NCI-H2029 treated with DMSO at 0.1 percent for 48 hours (cell line): Measurements from ENCODE around the gene ZBTB32.
"Not testable (repeated sequence)": the region's sequence is repeated elsewhere in the genome, so short reads cannot be mapped to it uniquely, and the experiment has no call there.

Source experiments
- DNase-seq: peaks from one replicate; lab custom pipeline; 2025; lab: John Stamatoyannopoulos, UW

ZBTB32 gene, protein sequence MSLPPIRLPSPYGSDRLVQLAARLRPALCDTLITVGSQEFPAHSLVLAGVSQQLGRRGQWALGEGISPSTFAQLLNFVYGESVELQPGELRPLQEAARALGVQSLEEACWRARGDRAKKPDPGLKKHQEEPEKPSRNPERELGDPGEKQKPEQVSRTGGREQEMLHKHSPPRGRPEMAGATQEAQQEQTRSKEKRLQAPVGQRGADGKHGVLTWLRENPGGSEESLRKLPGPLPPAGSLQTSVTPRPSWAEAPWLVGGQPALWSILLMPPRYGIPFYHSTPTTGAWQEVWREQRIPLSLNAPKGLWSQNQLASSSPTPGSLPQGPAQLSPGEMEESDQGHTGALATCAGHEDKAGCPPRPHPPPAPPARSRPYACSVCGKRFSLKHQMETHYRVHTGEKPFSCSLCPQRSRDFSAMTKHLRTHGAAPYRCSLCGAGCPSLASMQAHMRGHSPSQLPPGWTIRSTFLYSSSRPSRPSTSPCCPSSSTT

DNA sequence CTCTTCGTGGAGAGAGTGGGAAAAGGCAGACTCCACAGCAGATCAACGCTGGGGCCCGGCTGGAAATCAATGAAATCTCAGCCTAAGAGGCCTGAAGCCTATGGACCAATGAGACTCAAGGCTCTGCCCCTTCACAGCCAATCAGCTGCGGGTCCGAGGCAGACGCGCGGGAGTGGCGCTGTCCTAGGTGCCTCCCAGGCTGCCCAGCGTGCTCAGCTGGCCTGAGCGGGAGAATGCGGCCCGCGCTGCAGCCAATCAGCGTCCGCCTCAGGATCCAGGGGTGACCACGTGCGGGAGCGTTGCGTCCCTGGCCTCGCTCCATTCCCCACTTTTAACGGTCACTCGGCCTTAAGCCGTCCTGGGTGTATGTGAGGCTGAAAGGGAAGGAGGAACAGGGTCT, at the start of gene ZBTB32:
TSS of gene ZBTB32 (plus strand) at position 341 of the 400 bp plus-strand sequence. CDS start 10,069 bp downstream, outside the sequence.
- no peak for DNase-seq

- not testable (repeated sequence) for DNase-seq
These were observed 49.5 kb upstream of the ZBTB32 start for GRCh38 chr19:35654828-35655227.

GRCh38 chr19:35655600-35655999, 48.8 kb upstream of the ZBTB32 start:
- DNase-seq: no peak

GRCh38 chr19:35656700-35657099, 47.7 kb upstream of the ZBTB32 start:
- no peak for DNase-seq

DNA sequence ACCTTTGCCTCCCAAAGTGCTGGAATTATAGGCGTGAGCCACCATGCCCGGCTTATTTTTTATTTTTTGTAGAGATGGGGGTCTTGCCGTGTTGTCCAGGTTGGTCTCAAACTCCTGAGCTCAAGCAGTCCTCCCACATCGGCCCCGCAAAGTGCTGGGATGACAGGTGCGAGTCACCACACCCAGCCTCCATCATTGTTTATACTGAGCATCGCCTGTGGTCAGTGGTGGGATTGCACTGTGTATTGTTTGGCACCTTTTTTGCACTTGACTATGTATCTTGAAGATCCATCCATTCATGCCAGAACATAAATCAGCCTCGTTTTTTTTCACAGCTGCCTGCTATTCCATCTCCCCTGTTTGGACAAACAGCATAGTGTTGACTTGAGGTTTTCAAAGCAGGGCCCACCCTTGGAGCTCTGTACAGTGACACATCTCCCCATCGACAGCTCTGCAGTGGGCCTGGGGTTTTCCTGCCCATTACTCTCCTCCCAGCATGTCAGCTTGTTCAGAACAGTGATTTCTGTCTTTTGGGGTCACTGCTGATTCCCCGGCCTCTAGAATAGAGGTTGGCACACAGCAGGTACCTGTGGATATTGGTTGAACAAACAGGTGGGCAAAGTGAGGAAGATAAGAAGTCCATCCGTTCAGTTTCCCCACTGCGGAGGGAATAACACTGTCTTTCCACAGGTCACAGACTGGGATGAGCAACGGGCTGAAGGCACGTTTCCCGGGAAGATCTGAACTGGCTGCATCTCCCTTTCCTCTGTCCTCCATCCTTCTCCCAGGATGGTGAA, 46.3 kb upstream of the ZBTB32 start:
- no peak for DNase-seq

- no peak for DNase-seq
These were observed 42.4 kb upstream of the ZBTB32 start for GRCh38 chr19:35661995-35662340.

GRCh38 chr19:35663981-35664380, 40.4 kb upstream of the ZBTB32 start:
- DNase-seq: no peak

- no peak for DNase-seq
These were observed 39.2 kb upstream of the ZBTB32 start for GRCh38 chr19:35665157-35665556.

DNA sequence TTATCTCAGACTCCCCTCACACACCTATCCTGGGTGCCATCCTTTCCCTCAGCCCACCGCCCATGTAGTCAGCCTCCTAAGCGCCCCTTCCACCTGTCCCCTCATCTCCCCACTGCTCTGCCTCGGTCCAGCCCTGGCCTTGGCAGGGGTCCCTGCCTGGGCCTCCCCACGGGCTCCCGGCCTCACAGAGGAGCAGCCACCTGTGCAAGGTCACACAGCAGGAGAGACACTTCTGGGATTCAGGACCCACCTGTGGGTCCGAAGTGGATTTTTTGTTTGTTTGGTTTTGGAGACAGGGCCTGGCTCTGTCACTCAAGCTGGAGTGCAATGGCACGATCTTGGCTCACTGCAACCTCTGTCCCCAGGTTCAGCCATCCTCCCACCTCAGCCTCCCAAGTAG, 38.8 kb upstream of the ZBTB32 start:
- no peak for DNase-seq

GRCh38 chr19:35666251-35666913, 38.0 kb upstream of the ZBTB32 start, which contains the start of gene UPK1A:
TSS of gene UPK1A (plus strand) at chr19:35666517. CDS start at chr19:35666813, 296 bp downstream.
- no peak for DNase-seq

DNA sequence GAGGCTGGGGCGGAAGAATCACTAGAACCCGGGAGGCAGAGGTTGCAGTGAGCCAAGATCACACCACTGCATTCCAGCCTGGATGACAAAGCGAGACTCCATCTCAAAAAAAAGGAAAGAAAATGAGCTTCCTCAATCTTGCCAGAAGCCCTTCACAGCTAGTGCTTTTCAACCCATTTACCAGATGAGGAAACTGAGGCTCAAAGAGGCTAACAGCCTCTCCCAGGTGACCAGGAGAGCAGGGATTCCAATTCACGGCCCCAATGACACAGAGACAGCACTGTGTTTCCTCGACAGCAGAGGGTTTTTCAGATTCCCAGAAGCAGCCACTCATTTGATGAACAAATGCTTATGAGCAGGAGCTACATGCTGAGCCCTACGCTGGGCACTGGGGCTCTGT, 34.8 kb upstream of the ZBTB32 start:
- no peak for DNase-seq

DNA sequence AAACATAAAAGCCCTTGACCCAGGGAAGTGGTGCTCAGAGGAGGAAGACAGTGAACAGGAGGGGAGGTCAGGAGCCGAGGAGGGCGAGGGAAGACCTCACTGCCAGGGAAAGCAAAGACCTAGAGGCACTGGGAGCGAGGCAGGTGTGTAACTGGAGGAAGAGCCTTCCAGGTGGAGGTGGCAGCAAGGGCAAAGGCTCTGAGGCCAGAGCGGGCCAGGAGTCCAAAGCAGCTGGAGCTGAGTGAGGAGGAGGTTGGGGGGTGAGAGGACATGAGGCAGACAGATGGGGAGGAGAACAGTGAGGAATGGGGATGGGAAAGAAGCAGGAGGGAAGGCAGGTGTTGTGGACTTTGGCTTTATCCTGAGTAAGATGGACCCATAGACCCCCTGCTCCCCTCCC, 34.4 kb upstream of the ZBTB32 start:
- DNase-seq: no peak

- no peak for DNase-seq
These were observed 33.7 kb upstream of the ZBTB32 start for GRCh38 chr19:35670686-35671085.

- no peak for DNase-seq
These were observed 32.5 kb upstream of the ZBTB32 start for GRCh38 chr19:35671818-35672217.

DNA sequence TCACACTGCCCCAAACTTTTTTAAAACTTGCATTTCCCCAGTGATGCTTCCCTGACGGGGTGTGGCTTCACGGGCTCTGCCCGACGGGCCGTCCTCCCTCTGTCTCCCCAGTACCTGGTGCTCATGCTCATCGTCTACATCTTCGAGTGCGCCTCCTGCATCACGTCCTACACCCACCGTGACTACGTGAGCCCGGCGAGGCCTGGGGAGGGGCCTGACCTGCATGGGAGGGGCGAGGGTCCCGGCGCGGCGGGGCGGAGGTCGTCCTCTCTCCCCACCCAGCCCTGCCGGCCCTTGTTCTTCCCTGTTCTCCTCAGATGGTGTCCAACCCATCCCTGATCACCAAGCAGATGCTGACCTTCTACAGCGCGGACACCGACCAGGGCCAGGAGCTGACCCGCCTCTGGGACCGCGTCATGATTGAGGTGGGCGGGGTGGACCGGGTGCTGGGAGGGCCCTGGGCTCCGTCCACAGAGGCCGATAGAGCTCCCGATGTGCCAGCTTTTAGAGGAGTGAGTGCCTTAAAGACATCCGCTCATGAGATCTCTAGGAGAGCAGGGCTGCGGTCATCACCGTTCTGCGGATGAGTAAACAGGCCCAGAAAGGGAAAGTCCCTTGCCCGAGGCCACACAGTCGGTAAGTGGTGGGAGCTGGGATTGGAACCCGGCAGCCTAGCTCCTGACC, 31.1 kb upstream of the ZBTB32 start:
- no peak for DNase-seq

DNA sequence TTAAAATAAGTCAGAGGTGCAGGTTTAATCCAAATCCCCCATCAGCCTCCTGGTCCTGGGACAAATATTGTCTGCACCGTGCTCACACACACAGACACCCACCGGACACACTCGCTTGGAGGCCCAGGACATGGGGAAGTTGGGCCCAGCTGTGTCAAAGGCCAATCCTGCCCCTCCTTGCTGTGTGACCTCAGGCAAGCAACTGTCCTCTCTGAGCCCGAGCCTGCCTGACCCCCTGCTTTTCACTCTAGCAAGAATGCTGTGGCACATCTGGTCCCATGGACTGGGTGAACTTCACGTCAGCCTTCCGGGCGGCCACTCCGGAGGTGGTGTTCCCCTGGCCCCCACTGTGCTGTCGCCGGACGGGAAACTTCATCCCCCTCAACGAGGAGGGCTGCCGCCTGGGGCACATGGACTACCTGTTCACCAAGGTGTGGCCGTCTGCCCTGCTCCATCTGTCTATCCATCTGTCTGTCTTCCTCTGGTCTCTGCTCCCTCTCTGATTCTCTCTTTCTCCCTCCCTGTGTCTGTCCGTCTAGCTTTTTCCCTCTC, 28.7 kb upstream of the ZBTB32 start:
- no peak for DNase-seq

- DNase-seq: no peak
These were observed 14.5 kb upstream of the ZBTB32 start for GRCh38 chr19:35689836-35690235.

- DNase-seq: not testable (repeated sequence)
These were observed 13.3 kb upstream of the ZBTB32 start for GRCh38 chr19:35691106-35691505.

DNA sequence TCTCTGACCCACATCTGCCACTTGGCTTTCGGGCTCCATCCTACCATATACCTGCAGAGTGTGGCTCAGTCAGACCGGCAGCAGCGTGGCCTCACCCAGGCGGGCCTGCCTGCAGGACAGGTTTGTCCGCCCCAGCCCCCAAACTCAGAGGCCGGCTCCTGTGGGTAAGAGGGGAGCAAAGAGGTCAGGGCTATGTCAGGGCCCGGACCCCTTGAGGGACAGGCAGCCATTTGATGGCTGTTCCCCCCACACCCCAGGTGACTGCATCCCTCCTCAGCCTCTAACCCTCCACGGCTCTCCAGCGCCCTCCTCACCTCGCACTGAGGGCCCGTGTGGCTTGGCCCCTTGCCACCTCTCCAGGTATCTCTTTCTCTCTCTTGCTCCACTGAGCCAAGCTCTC, 12.3 kb upstream of the ZBTB32 start:
- DNase-seq: no peak

DNA sequence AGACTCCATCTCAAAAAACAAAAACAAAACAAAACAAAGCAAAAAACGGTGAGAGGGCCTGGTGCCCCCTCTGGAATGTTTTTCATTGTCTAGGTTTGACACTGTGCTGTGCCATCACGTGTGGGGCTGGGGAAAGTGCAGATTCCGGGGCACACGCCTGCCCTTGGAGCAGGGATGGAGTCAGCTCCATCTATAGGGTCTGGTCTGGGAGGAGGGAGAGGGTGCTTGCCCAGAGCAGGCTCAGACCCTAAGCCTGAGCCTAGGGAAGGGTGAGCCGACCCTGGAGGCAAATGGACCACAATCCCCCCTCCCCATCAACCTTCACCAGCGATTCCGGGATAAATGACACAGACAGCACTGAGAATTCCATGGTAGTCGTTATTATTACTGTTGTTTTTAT, 10.9 kb upstream of the ZBTB32 start:
- no peak for DNase-seq

GRCh38 chr19:35693835-35694599, 10.3 kb upstream of the ZBTB32 start:
- DNase-seq: peak; percentile 71
